Spinal cord (tissue), 10 donors: ENCODE results near the gene EID2B. TPM values are rescaled to one million over a fixed set of nuclear protein-coding genes. Genes with fewer than 3 reads are reported as not detected.

ENCODE experiments used
- DNase-seq, 6 donors: peaks; one replicate each; pipeline versions ENCODE4 v3.0.0 to v3.0.0-alpha.2; 2013 to 2015; ENCODE audit warnings: low spot score in 6 of 6, low read depth in 4 of 6
- H3K27ac ChIP-seq: one replicate; pipeline ENCODE4 v1.5.1; 2013; ENCODE audit warnings: low read depth, low read length, control low read depth
- H3K27me3 ChIP-seq: one replicate; pipeline ENCODE4 v1.6.1; 2013; ENCODE audit warnings: low read length; ENCODE audit not compliant: control insufficient read depth, insufficient read depth
- H3K36me3 ChIP-seq: one replicate; pipeline ENCODE4 v1.6.1; 2013; ENCODE audit warnings: low read length; ENCODE audit not compliant: control insufficient read depth, insufficient read depth
- H3K4me1 ChIP-seq: one replicate; pipeline ENCODE4 v1.6.1; 2013; ENCODE audit warnings: low read length; ENCODE audit not compliant: control insufficient read depth, insufficient read depth
- H3K4me3 ChIP-seq: one replicate; pipeline ENCODE4 v1.5.1; 2013; ENCODE audit warnings: low read depth, low read length, control low read depth
- H3K9me3 ChIP-seq: one replicate; pipeline ENCODE4 v1.6.1; 2013; ENCODE audit warnings: low read length; ENCODE audit not compliant: control insufficient read depth, insufficient read depth
- WGBS: methylation state at CpG from one replicate; pipeline ENCODE4 v1.1.5; 2013; ENCODE audit warnings: missing lambda C conversion rate; ENCODE audit not compliant: insufficient coverage; 5-methylcytosine and 5-hydroxymethylcytosine counted together
- polyA plus RNA-seq, 2 donors: library from polyadenylated mRNA; unstranded; fragments of 120-200 nt; gene quantifications; one replicate each; pipeline ENCODE4 v1.2.1, GENCODE V29; 2013; ENCODE audit not compliant: insufficient read length in 2 of 2
- total RNA-seq, 2 donors: library from RNA; depleted of rRNA in 1 of 2; stranded (reverse); fragments of 120-200 nt in 1 of 2; fragments of >200 nt in 1 of 2; gene quantifications; one replicate each; pipeline versions ENCODE4 v1.2.3 to v1.2.4, GENCODE V29; 2013 to 2014
- donor health status: healthy.

EID2B gene
- total and polyA plus RNA-seq, 4 donors: 10.5 to 20.2 (median 16.6) TPM

- H3K9me3 ChIP-seq: no peaks in the 10 kb centered on the region
- H3K27me3 ChIP-seq: peaks cover 29% of the 10 kb centered on the region
- peaks cover 17% of the 10 kb centered on the region for H3K4me1 ChIP-seq
- peaks cover 2% of the 10 kb centered on the region for H3K36me3 ChIP-seq
- H3K27ac ChIP-seq: no peak overlapping the region
- 100% methylated on average over 1 of the region's 5 CpGs for WGBS
- H3K4me3 ChIP-seq: no peak overlapping the region
- no peak for DNase-seq
Measured at GRCh38 chr19:39518458-39518857, 14.2 kb downstream of the EID2B start.

GRCh38 chr19:39517432-39517831 lies 15.2 kb downstream of the EID2B start:
- Histone ChIP-seq H3K4me1 (peaks cover 17% of the 10 kb centered on the region), H3K4me3 (no peak overlapping the region), H3K9me3 (no peaks in the 10 kb centered on the region), H3K27me3 (peaks cover 33% of the 10 kb centered on the region), H3K36me3 (peaks cover 2% of the 10 kb centered on the region), H3K27ac (no peak overlapping the region)
- no peak for DNase-seq
- 86% methylated on average over 3 of the region's 3 CpGs for WGBS

DNA sequence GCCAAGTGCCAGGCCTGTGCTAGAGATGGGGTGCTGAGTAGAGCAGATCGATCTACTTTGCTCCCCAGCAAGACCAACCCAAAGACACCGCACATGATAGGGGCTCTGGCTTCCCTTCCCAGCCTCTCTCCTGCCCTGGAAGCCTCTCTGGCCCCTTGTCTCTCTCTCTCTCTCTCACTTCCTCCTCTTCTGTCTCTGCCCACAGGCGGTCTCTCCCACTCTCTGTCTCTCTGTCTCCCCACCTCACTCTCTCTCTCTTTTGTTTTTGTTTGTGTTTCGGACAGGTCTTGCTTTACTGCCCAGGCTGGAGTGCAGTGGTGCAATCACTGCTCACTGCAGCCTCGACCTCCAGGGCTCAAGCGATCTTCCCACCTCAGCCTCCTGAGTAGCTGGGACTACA lies 16.4 kb downstream of the EID2B start:
- no peak for DNase-seq
- H3K27ac ChIP-seq: no peak overlapping the region
- H3K9me3 ChIP-seq: no peaks in the 10 kb centered on the region
- H3K36me3 ChIP-seq: peaks cover under 1% of the 10 kb centered on the region
- peaks cover 17% of the 10 kb centered on the region for H3K4me1 ChIP-seq
- 37% methylated on average over 3 of the region's 6 CpGs for WGBS
- H3K27me3 ChIP-seq: peaks cover 34% of the 10 kb centered on the region
- peak overlapping the region; percentile 53 for H3K4me3 ChIP-seq

DNA sequence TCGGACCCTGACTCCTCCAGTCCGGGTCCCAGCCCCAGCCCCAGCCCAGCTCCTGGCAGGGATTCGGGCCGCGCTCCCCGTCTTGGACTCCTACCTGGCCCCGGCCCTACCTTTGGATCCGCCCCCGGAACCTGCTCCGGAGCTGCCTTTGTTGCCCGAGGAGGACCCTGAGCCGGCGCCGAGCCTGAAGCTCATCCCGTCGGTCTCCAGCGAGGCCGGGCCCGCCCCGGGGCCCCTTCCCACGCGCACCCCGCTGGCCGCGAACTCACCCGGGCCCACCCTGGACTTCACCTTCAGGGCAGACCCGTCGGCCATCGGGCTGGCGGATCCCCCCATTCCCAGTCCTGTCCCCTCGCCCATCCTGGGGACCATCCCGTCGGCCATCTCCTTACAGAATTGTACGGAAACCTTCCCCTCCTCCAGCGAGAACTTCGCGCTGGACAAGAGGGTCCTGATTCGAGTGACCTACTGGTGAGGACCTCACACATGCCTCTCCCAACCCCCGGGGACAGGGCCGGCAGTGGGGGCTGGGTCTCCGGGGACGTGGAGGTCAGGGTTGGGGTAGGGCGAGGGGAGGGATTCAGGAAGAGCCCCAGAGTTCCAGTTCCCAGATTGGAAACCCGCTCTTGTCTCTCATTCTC lies 17.0 kb downstream of the EID2B start:
- Histone ChIP-seq H3K36me3 (peaks cover 2% of the 10 kb centered on the region), H3K27ac (no peak overlapping the region), H3K4me1 (peaks cover 17% of the 10 kb centered on the region), H3K27me3 (peaks cover 34% of the 10 kb centered on the region), H3K9me3 (no peaks in the 10 kb centered on the region), H3K4me3 (peak overlapping the region; percentile 53)
- no peak for DNase-seq
- WGBS: 2% methylated on average over 38 of the region's 44 CpGs

- under 1% methylated on average over 56 of the region's 56 CpGs for WGBS
- Histone ChIP-seq H3K27ac (no peak within 1 kb of the TSS), H3K36me3 (peaks cover 2% of the 10 kb centered on the region), H3K27me3 (peaks cover 34% of the 10 kb centered on the region), H3K4me3 (peak within 1 kb of the TSS; percentile 53), H3K9me3 (no peaks in the 10 kb centered on the region), H3K4me1 (peaks cover 17% of the 10 kb centered on the region)
- peak in 2 of 6 donors; percentile 35 to 55 for DNase-seq
Measured at GRCh38 chr19:39514840-39515550, 17.7 kb downstream of the EID2B start, which contains the start of gene SELENOV. Gene SELENOV, plus strand, starts transcription at chr19:39515139. Its CDS starts 74 bp downstream, at chr19:39515213.

- Histone ChIP-seq H3K36me3 (peaks cover 2% of the 10 kb centered on the region), H3K9me3 (no peaks in the 10 kb centered on the region), H3K27ac (no peak overlapping the region), H3K27me3 (peaks cover 36% of the 10 kb centered on the region), H3K4me1 (peaks cover 22% of the 10 kb centered on the region), H3K4me3 (no peak overlapping the region)
- no CpG with 5 or more reads among the region's 2 CpGs for WGBS
- DNase-seq: no peak
Measured at GRCh38 chr19:39512988-39513387, 19.7 kb downstream of the EID2B start.

DNA sequence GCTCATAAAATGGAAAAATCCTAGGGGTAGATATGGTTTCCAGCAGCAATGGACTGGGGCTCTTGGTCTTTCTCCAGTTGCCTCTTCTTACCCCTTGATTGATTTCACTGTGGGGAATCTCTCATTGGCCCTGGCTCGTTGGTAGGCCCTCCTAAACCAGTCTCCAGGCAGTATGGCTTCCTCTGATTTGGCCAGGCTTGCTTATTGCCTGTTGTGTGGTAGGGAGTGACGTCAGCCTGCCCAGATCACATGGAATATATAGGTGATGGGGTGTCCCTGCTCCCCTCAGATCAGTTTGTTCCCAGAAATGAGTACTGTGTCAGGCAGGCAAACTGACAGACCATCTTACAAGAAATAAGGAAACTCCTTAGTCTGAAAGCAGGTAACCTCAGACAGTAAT lies 23.4 kb downstream of the EID2B start:
- H3K36me3 ChIP-seq: peaks cover 14% of the 10 kb centered on the region
- no peak overlapping the region for H3K4me3 ChIP-seq
- H3K27me3 ChIP-seq: peaks cover 23% of the 10 kb centered on the region
- no peaks in the 10 kb centered on the region for H3K9me3 ChIP-seq
- H3K4me1 ChIP-seq: peaks cover 18% of the 10 kb centered on the region
- no peak overlapping the region for H3K27ac ChIP-seq
- DNase-seq: no peak
- no CpG with 5 or more reads among the region's 2 CpGs for WGBS

GRCh38 chr19:39508629-39509028 lies 24.0 kb downstream of the EID2B start:
- H3K27ac ChIP-seq: no peak overlapping the region
- 87% methylated on average over 6 of the region's 9 CpGs for WGBS
- no peak overlapping the region for H3K4me3 ChIP-seq
- peaks cover 20% of the 10 kb centered on the region for H3K4me1 ChIP-seq
- H3K27me3 ChIP-seq: peaks cover 18% of the 10 kb centered on the region
- H3K9me3 ChIP-seq: no peaks in the 10 kb centered on the region
- H3K36me3 ChIP-seq: peaks cover 20% of the 10 kb centered on the region
- DNase-seq: no peak

DNA sequence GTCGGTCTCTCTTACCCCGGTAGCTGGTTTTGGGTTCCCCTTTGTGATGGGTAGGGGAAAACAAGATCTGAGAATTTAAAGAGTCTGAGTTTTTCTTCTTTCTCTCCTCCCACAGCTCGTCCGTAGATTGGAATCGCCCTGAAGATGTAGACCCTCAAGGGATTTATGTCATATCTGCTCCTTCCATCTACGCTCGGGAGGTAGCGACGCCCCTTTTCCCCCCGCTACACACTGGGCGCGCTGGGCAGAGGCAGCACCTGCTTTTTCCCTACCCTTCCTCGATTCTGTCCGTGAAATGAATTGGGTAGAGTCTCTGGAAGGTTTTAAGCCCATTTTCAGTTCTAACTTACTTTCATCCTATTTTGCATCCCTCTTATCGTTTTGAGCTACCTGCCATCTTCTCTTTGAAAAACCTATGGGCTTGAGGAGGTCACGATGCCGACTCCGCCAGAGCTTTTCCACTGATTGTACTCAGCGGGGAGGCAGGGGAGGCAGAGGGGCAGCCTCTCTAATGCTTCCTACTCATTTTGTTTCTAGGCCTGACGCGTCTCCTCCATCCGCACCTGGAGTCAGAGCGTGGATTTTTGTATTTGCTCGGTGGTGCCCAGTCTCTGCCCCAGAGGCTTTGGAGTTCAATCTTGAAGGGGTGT lies 24.8 kb downstream of the EID2B start:
- Histone ChIP-seq H3K36me3 (peaks cover 21% of the 10 kb centered on the region), H3K9me3 (no peaks in the 10 kb centered on the region), H3K27ac (no peak overlapping the region), H3K27me3 (peaks cover 12% of the 10 kb centered on the region), H3K4me3 (peak overlapping the region; percentile 41), H3K4me1 (peaks cover 28% of the 10 kb centered on the region)
- no CpG with 5 or more reads among the region's 24 CpGs for WGBS
- DNase-seq: no peak
